PFSK-1 (cell line): ENCODE data around the gene PTPN12.

Experiments used
- FOXP2 ChIP-seq: optimal IDR thresholded peaks from 2 replicates; pipeline ENCODE3; 2011; ENCODE audit warnings: borderline replicate concordance, control low read depth, inconsistent platforms; ENCODE audit not compliant: insufficient read depth; ENCODE audit errors: extremely low read length, extremely low read depth
- POLR2AphosphoS5 ChIP-seq: IDR thresholded peaks from 2 replicates; pipeline ENCODE4 v1.6.1; 2012; ENCODE audit warnings: low read depth, mild to moderate bottlenecking, control low read depth, low read length, moderate library complexity
- SIN3A ChIP-seq: IDR thresholded peaks from 2 replicates; pipeline ENCODE4 v1.6.1; 2012; ENCODE audit warnings: mild to moderate bottlenecking, low read length, moderate library complexity, borderline replicate concordance; ENCODE audit not compliant: insufficient read depth
- TAF1 ChIP-seq: IDR thresholded peaks from 2 replicates; pipeline ENCODE4 v1.6.1; 2012; ENCODE audit warnings: low read length, control low read depth, borderline replicate concordance; ENCODE audit not compliant: insufficient read depth
- TF ChIP-seq, protein P1 (sequence below), 2 experiments: IDR thresholded peaks; 2 replicates each; pipeline versions ENCODE4 v1.6.1 to v1.8.0; 2011 to 2012; ENCODE audit warnings: low read depth in 2 of 2, low read length in 2 of 2, control low read depth in 1 of 2, inconsistent platforms in 1 of 2, mild to moderate bottlenecking in 1 of 2, moderate library complexity in 1 of 2; ENCODE audit not compliant: insufficient read depth in 1 of 2

PTPN12 gene

DNA sequence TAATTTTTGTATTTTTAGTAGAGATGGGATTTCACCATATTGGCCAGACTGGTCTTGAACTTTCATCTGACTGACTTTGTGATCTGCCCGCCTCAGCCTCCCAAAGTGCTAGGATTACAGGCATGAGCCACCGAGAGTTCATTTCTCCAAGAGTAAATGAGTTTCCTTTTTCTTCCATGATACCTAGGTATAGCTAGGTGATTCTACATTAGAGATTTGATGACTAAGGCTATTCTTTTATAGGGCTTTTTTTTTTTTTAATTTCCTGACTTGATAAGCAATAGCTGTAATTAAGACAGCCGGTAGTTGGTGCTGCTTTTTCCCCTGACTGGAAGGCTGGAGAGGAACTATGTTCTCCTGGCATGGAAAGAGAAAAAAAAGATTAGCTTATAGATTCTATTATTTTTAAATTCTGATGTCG is 3.3 kb downstream of the PTPN12 start:
- no peak for TF ChIP-seq POLR2AphosphoS5
- TF ChIP-seq, protein P1, sequence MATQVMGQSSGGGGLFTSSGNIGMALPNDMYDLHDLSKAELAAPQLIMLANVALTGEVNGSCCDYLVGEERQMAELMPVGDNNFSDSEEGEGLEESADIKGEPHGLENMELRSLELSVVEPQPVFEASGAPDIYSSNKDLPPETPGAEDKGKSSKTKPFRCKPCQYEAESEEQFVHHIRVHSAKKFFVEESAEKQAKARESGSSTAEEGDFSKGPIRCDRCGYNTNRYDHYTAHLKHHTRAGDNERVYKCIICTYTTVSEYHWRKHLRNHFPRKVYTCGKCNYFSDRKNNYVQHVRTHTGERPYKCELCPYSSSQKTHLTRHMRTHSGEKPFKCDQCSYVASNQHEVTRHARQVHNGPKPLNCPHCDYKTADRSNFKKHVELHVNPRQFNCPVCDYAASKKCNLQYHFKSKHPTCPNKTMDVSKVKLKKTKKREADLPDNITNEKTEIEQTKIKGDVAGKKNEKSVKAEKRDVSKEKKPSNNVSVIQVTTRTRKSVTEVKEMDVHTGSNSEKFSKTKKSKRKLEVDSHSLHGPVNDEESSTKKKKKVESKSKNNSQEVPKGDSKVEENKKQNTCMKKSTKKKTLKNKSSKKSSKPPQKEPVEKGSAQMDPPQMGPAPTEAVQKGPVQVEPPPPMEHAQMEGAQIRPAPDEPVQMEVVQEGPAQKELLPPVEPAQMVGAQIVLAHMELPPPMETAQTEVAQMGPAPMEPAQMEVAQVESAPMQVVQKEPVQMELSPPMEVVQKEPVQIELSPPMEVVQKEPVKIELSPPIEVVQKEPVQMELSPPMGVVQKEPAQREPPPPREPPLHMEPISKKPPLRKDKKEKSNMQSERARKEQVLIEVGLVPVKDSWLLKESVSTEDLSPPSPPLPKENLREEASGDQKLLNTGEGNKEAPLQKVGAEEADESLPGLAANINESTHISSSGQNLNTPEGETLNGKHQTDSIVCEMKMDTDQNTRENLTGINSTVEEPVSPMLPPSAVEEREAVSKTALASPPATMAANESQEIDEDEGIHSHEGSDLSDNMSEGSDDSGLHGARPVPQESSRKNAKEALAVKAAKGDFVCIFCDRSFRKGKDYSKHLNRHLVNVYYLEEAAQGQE (IDR thresholded peaks at IDR 0.05; ENCODE audit: insufficient read depth in 1 of 2, low read depth in 2 of 2, low read length in 2 of 2), result no peak
- TF ChIP-seq FOXP2, result no peak
- no peak for TF ChIP-seq TAF1
- no peak for TF ChIP-seq SIN3A

DNA sequence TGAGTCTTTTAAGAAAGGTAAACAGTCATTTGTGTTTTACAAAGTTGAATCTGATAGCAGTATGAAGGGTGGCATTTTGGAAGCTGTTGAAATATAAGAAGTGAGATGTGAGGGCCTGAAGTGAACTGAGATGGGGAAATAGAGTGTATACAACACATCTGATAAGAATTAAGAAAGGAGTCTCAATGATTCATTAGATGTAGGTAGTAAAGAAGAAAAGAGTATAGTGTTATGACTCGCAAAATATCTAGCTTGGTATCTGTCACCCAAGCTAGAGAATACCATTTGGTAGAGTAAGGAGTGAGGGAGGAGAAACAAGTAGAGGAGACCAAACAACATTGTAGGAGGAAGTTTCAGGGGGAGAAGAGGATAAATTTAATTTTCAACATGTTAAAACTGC is 5.3 kb downstream of the PTPN12 start:
- TF ChIP-seq FOXP2 (no peak), POLR2AphosphoS5 (no peak), SIN3A (no peak), TAF1 (no peak)
- TF ChIP-seq, protein P1 (IDR thresholded peaks at IDR 0.05; ENCODE audit: insufficient read depth in 1 of 2, low read depth in 2 of 2, low read length in 2 of 2), result no peak

DNA sequence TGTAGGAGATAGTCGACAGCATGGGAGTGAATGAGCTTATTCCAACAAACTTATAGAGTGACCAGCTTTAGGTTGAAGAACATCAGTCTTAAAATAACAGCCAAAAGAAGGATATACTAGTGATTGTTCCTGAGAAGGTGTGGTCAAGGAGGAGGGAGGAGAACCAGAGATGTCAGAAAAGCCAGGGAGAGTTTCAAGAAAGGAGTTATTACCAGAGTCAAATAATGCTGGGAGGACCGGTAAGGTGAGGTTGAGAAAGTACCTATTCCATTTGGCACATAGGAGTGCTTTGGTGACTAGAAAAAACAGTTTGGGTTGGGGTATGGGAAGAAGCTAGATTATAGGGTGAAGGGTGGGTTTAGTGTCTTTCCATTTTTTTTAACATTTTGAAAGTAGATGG is 5.8 kb downstream of the PTPN12 start:
- TF ChIP-seq FOXP2, result no peak
- no peak for TF ChIP-seq SIN3A
- TF ChIP-seq TAF1, result no peak
- TF ChIP-seq, protein P1 (IDR thresholded peaks at IDR 0.05; ENCODE audit: insufficient read depth in 1 of 2, low read depth in 2 of 2, low read length in 2 of 2), result no peak
- no peak for TF ChIP-seq POLR2AphosphoS5

DNA sequence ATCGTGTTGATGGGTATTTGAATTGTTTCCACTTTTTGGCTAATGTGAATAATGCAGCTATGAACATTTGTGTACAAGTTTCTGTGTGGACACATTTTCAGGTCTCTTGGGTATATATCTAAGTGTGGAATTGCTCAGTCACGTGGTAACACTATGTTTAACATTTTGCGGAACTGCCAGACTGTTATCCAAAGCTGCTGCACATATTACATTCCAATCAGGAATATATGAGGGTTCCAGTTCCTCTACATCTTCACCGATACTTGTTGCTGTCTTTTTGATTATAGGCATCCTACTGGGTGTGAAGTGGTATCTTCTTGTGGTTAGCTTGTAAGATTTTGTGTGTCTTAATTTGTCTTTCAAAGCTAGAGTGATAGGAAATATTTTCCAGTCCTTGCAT is 6.8 kb downstream of the PTPN12 start:
- TF ChIP-seq, protein P1 (IDR thresholded peaks at IDR 0.05; ENCODE audit: insufficient read depth in 1 of 2, low read depth in 2 of 2, low read length in 2 of 2), result no peak
- TF ChIP-seq TAF1 (no peak), FOXP2 (no peak), POLR2AphosphoS5 (no peak), SIN3A (no peak)

DNA sequence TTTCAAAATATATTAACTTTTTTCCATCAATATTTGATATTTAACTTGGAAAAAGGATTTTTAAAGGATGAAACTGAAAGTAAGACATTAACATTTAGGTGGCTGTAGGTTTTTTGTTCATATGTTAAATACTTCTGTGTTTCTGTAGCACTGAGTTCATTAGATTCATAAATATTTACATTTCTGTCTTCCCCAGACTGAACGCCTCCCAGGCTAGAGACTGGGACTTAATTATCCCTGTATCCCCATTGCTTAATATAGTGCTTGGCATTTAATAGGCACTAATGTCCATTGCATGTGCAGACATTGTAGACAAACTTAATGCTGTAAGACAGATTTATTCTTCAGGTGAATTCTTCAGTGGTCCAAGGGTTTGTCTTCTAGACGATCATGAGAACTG is 7.4 kb downstream of the PTPN12 start:
- TF ChIP-seq FOXP2 (no peak), SIN3A (no peak), TAF1 (no peak), POLR2AphosphoS5 (no peak)
- TF ChIP-seq, protein P1 (IDR thresholded peaks at IDR 0.05; ENCODE audit: insufficient read depth in 1 of 2, low read depth in 2 of 2, low read length in 2 of 2), result no peak
